ENCODE results near the gene SLC52A1. TPM values are rescaled to one million over a fixed set of nuclear protein-coding genes. Genes with fewer than 3 reads are reported as not detected.

The SLC52A1 gene
- total and polyA plus RNA-seq, 2 of the 13 experiments (the other 11 are each of a cell fraction or from before 2014, with no cell fraction given): 0.03 to 0.13 TPM

DNA sequence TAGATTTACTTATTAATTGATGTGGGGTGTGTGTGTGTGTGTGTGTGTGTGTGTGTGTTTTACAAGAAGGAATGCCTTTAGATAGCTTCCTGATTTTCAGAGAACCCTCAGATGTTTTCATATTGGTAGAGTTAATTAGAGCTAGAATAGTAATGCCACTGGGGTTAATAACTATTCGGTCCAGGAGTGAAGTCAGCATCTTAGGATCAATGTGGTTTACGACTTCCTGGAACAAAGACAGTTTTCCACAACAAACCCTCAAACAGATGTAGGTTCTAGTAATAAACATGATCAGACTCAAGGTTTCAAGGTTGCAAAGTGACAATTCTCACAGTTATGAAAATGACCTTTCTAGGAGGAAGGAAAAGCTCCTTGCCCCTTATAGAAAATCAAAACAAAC, 12.2 kb upstream of the SLC52A1 start:
- FAIRE-seq: no peak
- TF ChIP-seq, protein P1, sequence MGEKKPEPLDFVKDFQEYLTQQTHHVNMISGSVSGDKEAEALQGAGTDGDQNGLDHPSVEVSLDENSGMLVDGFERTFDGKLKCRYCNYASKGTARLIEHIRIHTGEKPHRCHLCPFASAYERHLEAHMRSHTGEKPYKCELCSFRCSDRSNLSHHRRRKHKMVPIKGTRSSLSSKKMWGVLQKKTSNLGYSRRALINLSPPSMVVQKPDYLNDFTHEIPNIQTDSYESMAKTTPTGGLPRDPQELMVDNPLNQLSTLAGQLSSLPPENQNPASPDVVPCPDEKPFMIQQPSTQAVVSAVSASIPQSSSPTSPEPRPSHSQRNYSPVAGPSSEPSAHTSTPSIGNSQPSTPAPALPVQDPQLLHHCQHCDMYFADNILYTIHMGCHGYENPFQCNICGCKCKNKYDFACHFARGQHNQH (CRISPR knock-in tag; IDR thresholded peaks at IDR 0.05): no peak
- no peak for TF ChIP-seq GABPB1 (CRISPR knock-in tag; IDR thresholded peaks at IDR 0.05)
- no peak for TF ChIP-seq ZMYM2 (CRISPR knock-in tag; IDR thresholded peaks at IDR 0.05)
- TF ChIP-seq ZFP90 (CRISPR knock-in tag; IDR thresholded peaks at IDR 0.05; ENCODE audit: borderline replicate concordance): no peak
- no peak for TF ChIP-seq NCOR1 (IDR thresholded peaks at IDR 0.05; ENCODE audit: borderline replicate concordance, low read length)
- TF ChIP-seq, protein P2, sequence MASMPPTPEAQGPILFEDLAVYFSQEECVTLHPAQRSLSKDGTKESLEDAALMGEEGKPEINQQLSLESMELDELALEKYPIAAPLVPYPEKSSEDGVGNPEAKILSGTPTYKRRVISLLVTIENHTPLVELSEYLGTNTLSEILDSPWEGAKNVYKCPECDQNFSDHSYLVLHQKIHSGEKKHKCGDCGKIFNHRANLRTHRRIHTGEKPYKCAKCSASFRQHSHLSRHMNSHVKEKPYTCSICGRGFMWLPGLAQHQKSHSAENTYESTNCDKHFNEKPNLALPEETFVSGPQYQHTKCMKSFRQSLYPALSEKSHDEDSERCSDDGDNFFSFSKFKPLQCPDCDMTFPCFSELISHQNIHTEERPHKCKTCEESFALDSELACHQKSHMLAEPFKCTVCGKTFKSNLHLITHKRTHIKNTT (CRISPR knock-in tag; IDR thresholded peaks at IDR 0.05): no peak
- TF ChIP-seq NFIB (CRISPR knock-in tag; IDR thresholded peaks at IDR 0.05; ENCODE audit: borderline replicate concordance): no peak
- TF ChIP-seq ZNF333 (CRISPR knock-in tag; IDR thresholded peaks at IDR 0.05; ENCODE audit: borderline replicate concordance): no peak
- TF ChIP-seq ZNF282 (IDR thresholded peaks at IDR 0.05; ENCODE audit: partially characterized antibody): no peak
- no peak for TF ChIP-seq ZC3H13 (CRISPR knock-in tag; IDR thresholded peaks at IDR 0.05)
- no peak for TF ChIP-seq ZFYVE20 (CRISPR knock-in tag; IDR thresholded peaks at IDR 0.05; ENCODE audit: borderline replicate concordance, low read depth)
- no peak for TF ChIP-seq MAFK (conservative IDR thresholded peaks at IDR 0.05 in 1 of 2, IDR thresholded peaks at IDR 0.05 in 1 of 2; ENCODE audit: low read length in 2 of 2)
- TF ChIP-seq, protein P3, sequence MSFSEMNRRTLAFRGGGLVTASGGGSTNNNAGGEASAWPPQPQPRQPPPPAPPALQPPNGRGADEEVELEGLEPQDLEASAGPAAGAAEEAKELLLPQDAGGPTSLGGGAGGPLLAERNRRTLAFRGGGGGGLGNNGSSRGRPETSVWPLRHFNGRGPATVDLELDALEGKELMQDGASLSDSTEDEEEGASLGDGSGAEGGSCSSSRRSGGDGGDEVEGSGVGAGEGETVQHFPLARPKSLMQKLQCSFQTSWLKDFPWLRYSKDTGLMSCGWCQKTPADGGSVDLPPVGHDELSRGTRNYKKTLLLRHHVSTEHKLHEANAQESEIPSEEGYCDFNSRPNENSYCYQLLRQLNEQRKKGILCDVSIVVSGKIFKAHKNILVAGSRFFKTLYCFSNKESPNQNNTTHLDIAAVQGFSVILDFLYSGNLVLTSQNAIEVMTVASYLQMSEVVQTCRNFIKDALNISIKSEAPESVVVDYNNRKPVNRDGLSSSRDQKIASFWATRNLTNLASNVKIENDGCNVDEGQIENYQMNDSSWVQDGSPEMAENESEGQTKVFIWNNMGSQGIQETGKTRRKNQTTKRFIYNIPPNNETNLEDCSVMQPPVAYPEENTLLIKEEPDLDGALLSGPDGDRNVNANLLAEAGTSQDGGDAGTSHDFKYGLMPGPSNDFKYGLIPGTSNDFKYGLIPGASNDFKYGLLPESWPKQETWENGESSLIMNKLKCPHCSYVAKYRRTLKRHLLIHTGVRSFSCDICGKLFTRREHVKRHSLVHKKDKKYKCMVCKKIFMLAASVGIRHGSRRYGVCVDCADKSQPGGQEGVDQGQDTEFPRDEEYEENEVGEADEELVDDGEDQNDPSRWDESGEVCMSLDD (CRISPR knock-in tag; IDR thresholded peaks at IDR 0.05; ENCODE audit: borderline replicate concordance): no peak
- TF ChIP-seq, protein P4, sequence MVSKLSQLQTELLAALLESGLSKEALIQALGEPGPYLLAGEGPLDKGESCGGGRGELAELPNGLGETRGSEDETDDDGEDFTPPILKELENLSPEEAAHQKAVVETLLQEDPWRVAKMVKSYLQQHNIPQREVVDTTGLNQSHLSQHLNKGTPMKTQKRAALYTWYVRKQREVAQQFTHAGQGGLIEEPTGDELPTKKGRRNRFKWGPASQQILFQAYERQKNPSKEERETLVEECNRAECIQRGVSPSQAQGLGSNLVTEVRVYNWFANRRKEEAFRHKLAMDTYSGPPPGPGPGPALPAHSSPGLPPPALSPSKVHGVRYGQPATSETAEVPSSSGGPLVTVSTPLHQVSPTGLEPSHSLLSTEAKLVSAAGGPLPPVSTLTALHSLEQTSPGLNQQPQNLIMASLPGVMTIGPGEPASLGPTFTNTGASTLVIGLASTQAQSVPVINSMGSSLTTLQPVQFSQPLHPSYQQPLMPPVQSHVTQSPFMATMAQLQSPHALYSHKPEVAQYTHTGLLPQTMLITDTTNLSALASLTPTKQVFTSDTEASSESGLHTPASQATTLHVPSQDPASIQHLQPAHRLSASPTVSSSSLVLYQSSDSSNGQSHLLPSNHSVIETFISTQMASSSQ (IDR thresholded peaks at IDR 0.05; ENCODE audit: low read depth): no peak
- TF ChIP-seq, protein P4 (CRISPR knock-in tag; IDR thresholded peaks at IDR 0.05; ENCODE audit: borderline replicate concordance): no peak
- no peak for TF ChIP-seq POGZ (CRISPR knock-in tag; IDR thresholded peaks at IDR 0.05)
- no peak for TF ChIP-seq ZNF777 (CRISPR knock-in tag; IDR thresholded peaks at IDR 0.05)

More for the DNA sequence above, 12.2 kb upstream of the SLC52A1 start:
- WGBS (ENCODE audit: low lambda C conversion rate): 71% methylated on average over 2 of the region's 2 CpGs
- no peak overlapping the region for H3K4me3 ChIP-seq (replicated peaks in 1 of 3; ENCODE audit: insufficient read depth in 1 of 3, low read depth in 2 of 3, low read length in 3 of 3)
- ATAC-seq (no peak), DNase-seq (ENCODE audit: low spot score) (no peak)
- H3K4me1 ChIP-seq (ENCODE audit: insufficient read depth, low read length): peaks cover 33% of the 10 kb centered on the region
- in situ Hi-C loops (cut with HindIII; ENCODE audit: extremely low pct_ligation_motif_present, low pct_unique_long_range_greater_than_20kb) (no loop called here), intact Hi-C loops (cut with micrococcal nuclease; ENCODE audit: unreplicated experiment) (no loop called here)
- H3K9ac ChIP-seq (ENCODE audit: insufficient read depth, low read depth, low read length): no peak overlapping the region
- ChIA-PET CTCF (ENCODE audit: low intra/inter-chr PET ratio, low total read pairs) (no interaction called here), POLR2A (no interaction called here)
- no peaks in the 10 kb centered on the region for H4K20me1 ChIP-seq (ENCODE audit: insufficient read depth, low read length)
- no peak overlapping the region for H3K4me2 ChIP-seq (ENCODE audit: low read depth, low read length)
- H3K27ac ChIP-seq (ENCODE audit: extremely low read length, insufficient read depth, low read length): no peak overlapping the region
- H3K79me2 ChIP-seq (ENCODE audit: insufficient read depth, low read length): no peaks in the 10 kb centered on the region
- BruUV-seq (replicated peaks): no TSS peak
- H2AFZ ChIP-seq (ENCODE audit: low read length): no peak overlapping the region
- no peaks in the 10 kb centered on the region for H3K36me3 ChIP-seq (replicated peaks in 1 of 2; ENCODE audit: control insufficient read depth in 1 of 2, insufficient read depth in 2 of 2, low read length in 2 of 2)
- H3K9me3 ChIP-seq (ENCODE audit: low read length): no peaks in the 10 kb centered on the region
- no peaks in the 10 kb centered on the region; a peak in 1 of 5 replicates for H3K27me3 ChIP-seq (ENCODE audit: control insufficient read depth in 1 of 2, insufficient read depth in 2 of 2, low read length in 2 of 2)

Measured in HepG2 (cell line).